Esophagus squamous epithelium (tissue), 5 donors: ENCODE measurements around the gene DES. TPM values are rescaled to one million over a fixed set of nuclear protein-coding genes. Genes with fewer than 3 reads are reported as not detected.
A peak's percentile ranks its signal among the peaks of the same experiment; 100 is the strongest.

ENCODE experiments used
- DNase-seq: peaks from one replicate; lab custom pipeline; 2025; lab: John Stamatoyannopoulos, UW
- H3K27ac ChIP-seq, 4 donors: fragments of 200-600 bp; sonication (generic); one replicate each; pipeline ENCODE4 v1.5.1; 2016 to 2019; ENCODE audit warnings: mild to moderate bottlenecking in 1 of 4
- H3K27me3 ChIP-seq, 4 donors: fragments of 200-600 bp; sonication (generic); 1 replicate in 3 of 4; 2 replicates in 1 of 4; pipeline versions ENCODE4 v1.5.1 to v1.6.0; 2017 to 2021; ENCODE audit warnings: antibody characterized with exemption in 1 of 4
- H3K36me3 ChIP-seq, 3 donors: fragments of 200-600 bp; sonication (generic); one replicate each; pipeline ENCODE4 v1.5.1; 2016 to 2019
- H3K4me1 ChIP-seq, 3 donors: fragments of 200-600 bp; sonication (generic); one replicate each; pipeline ENCODE4 v1.5.1; 2017 to 2019
- H3K4me3 ChIP-seq, 4 donors: fragments of 200-600 bp; sonication (generic); 1 replicate in 3 of 4; 2 replicates in 1 of 4; pipeline ENCODE4 v1.5.1; 2016 to 2019; ENCODE audit warnings: mild to moderate bottlenecking in 2 of 4, moderate library complexity in 1 of 4
- H3K9me3 ChIP-seq, 3 donors: fragments of 200-600 bp; sonication (generic); one replicate each; pipeline ENCODE4 v1.5.1; 2016 to 2019
- CTCF ChIP-seq, 6 experiments: fragments of 450-650 bp in 4 of 6; fragments of 200-600 bp in 2 of 6; sonication (generic) in 2 of 6; IDR thresholded peaks; one replicate each; pipeline ENCODE4 v1.5.1; 2016 to 2019; ENCODE audit warnings: antibody characterized with exemption in 6 of 6, mild to moderate bottlenecking in 4 of 6, moderate library complexity in 4 of 6
- POLR2A ChIP-seq, 4 donors: fragments of 450-650 bp; IDR thresholded peaks; one replicate each; pipeline ENCODE4 v1.6.1; 2017; ENCODE audit warnings: antibody characterized with exemption in 4 of 4, mild to moderate bottlenecking in 4 of 4, moderate library complexity in 3 of 4
- WGBS, 2 donors: methylation state at CpG; one replicate each; pipeline ENCODE4 v1.1.5; 2018; 5-methylcytosine and 5-hydroxymethylcytosine counted together
- intact Hi-C: fragments of 100-400 bp; cut with DNase I; formaldehyde crosslinking; loops from one replicate; pipeline ENCODE4 v1.15.0; 2022
- total RNA-seq, 4 donors: library from RNA; depleted of rRNA; stranded (reverse); fragments of >200 nt; gene quantifications; one replicate each; pipeline ENCODE4 v1.1.0, GENCODE V29; 2016
- donor health status: DM: yes; HTN: yes; CAD: no.

The DES gene
- total RNA-seq, 4 donors from 2014 or later = 120 to 2,698 (median 303) TPM

DNA sequence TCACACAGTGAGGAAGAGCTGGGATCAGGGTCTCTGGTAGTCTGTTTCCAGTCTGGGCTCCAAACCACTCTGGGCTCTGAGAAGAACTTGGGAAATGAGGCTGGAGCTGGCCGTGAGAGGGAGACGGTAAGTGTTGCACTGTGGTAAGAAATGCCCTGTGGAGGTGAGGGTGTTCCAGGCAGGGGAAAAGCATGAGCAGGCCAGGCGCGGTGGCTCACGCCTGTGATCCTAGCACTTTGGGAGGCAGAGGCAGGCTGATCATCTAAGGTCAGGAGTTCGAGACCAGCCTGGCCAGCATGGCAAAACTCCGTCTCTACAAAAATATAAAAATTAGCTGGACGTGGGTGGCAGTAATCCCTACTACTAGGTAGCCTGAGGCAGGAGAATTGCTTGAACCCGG, 14.3 kb upstream of the DES start:
- DNase-seq = no peak
- H3K36me3 ChIP-seq = no peaks in the 10 kb centered on the region
- peaks cover 0 to 25% (median 0%) of the 10 kb centered on the region in 4 donors for H3K27me3 ChIP-seq
- intact Hi-C loops = loop anchor here (5.0 kb wide), 1 partner anchor 128 kb away; no protein-coding TSS in a partner anchor
- peak overlapping the region; percentile 49 to 90 (median 82) for H3K27ac ChIP-seq
- 74 to 86% methylated on average over 8 to 9 of the region's 9 CpGs for whole genome bisulfite sequencing, 2 donors
- H3K9me3 ChIP-seq = no peaks in the 10 kb centered on the region
- no peak overlapping the region for H3K4me3 ChIP-seq
- peaks cover 0 to 19% (median 7%) of the 10 kb centered on the region in 3 donors for H3K4me1 ChIP-seq
- TF ChIP-seq POLR2A (IDR thresholded peaks at IDR 0.05) = no peak
- TF ChIP-seq CTCF (IDR thresholded peaks at IDR 0.05) = no peak

GRCh38 chr2:219404291-219404910, 13.8 kb upstream of the DES start:
- Histone ChIP-seq H3K9me3 (no peaks in the 10 kb centered on the region), H3K36me3 (no peaks in the 10 kb centered on the region), H3K27me3 (peaks cover 0 to 30% (median 0%) of the 10 kb centered on the region in 4 donors), H3K4me3 (no peak overlapping the region), H3K4me1 (peaks cover 0 to 13% (median 3%) of the 10 kb centered on the region in 3 donors), H3K27ac (peak overlapping the region; percentile 49 to 90 (median 82))
- intact Hi-C loops = loop anchor here (5.0 kb wide), 1 partner anchor 128 kb away; no protein-coding TSS in a partner anchor
- TF ChIP-seq CTCF (IDR thresholded peaks at IDR 0.05) (no peak), POLR2A (IDR thresholded peaks at IDR 0.05) (no peak)
- no peak for DNase-seq
- WGBS, 2 donors = 85 to 88% methylated on average over 7 to 10 of the region's 10 CpGs

- Histone ChIP-seq H3K4me1 (peaks cover 0 to 8% (median 2%) of the 10 kb centered on the region in 3 donors), H3K27ac (peak overlapping the region; percentile 49 to 90 (median 82)), H3K36me3 (no peaks in the 10 kb centered on the region), H3K27me3 (peaks cover 0 to 32% (median 0%) of the 10 kb centered on the region in 4 donors), H3K4me3 (no peak overlapping the region), H3K9me3 (no peaks in the 10 kb centered on the region)
- TF ChIP-seq POLR2A (IDR thresholded peaks at IDR 0.05) (peak in 1 of 4 donors; percentile 28), CTCF (IDR thresholded peaks at IDR 0.05) (no peak)
- no peak for DNase-seq
- intact Hi-C loops = loop anchor here (5.0 kb wide), 1 partner anchor 127 kb away; no protein-coding TSS in a partner anchor
- 83% methylated on average over 1 of the region's 7 CpGs; no CpG with 5 or more reads in 1 of the 2 donors for WGBS, 2 donors
Observed at GRCh38 chr2:219404954-219405353, 13.2 kb upstream of the DES start.

GRCh38 chr2:219405451-219405850, 12.7 kb upstream of the DES start:
- DNase-seq = no peak
- Histone ChIP-seq H3K27me3 (peaks cover 0 to 32% (median 0%) of the 10 kb centered on the region in 4 donors), H3K27ac (peak overlapping the region; percentile 59 to 90 (median 82)), H3K4me3 (no peak overlapping the region), H3K36me3 (no peaks in the 10 kb centered on the region), H3K4me1 (peaks cover 0 to 8% (median 2%) of the 10 kb centered on the region in 3 donors), H3K9me3 (no peaks in the 10 kb centered on the region)
- intact Hi-C loops = no loop called here
- no peak for TF ChIP-seq POLR2A (IDR thresholded peaks at IDR 0.05)
- TF ChIP-seq CTCF (IDR thresholded peaks at IDR 0.05) = peak in 1 of 6 experiments; percentile 8
- WGBS, 2 donors = 63% methylated on average over 6 of the region's 9 CpGs; no CpG with 5 or more reads in 1 of the 2 donors
